Measurements from ENCODE around the gene NRXN2.
"Not testable (repeated sequence)": the region's sequence is repeated elsewhere in the genome, so short reads cannot be mapped to it uniquely, and the experiment has no call there.

Gene NRXN2

GRCh38 chr11:64582885-64583284 lies 140.1 kb downstream of the NRXN2 start:
- DNase-seq: no peak

DNA sequence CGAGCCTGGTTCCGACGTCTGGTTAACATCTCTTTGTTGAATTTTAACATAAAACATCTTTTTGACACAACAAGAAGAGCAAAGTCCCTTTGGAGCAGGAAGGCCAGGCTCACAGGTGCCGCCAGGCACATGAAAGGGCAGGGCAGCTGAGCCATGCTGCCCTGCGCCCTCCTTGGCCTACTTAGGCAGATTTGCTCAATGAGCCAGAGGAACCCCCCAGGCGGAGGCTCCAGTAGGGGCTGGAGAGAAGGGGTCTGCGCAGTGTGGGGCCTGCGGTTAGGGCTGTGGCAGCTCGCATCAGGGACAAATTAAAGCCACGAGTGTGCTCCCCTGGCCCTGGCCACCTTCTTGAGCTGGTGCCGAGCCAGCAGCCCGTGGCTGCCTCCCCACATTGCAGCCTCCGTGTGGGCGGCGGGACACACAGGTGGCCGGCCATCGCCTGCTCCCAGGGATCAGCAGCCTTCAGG lies 141.9 kb downstream of the NRXN2 start:
- DNase-seq: no peak

DNA sequence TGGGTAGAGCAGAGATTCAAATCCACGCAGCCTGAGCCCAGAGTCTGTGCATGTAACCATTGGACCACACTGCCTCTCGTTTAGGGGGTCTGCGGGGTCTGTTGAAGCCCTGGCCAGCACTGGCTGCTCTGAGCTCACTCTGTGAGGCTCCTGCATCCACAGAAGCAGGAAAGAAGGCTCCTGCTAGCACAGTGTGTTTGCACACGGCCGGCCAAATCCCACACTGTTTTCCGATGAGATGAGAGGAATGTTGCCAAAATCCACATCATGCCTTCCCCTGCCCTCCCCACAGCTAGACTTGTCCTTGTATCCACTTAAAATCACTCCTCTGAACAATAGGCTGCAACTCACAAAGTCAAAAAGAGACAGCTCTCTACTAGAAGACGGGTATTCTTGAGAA lies 142.6 kb downstream of the NRXN2 start:
- DNase-seq: no peak

DNA sequence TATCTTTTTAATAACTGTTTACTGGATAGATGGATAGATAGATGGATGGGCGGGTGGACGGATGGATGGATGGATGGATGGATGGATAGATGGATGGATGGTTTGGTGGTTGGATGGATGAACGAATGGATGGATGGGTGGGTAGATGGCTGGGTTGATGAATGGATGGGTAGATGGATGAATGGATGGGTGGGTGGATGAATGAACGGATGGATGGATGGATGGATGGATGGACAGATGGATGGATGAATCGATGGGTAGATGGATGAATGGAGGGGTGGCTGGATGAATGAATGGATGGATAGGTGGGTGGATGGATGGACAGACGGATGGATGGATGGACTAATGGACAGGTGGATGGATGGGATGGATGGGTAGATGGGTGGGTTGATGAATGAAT lies 145.8 kb downstream of the NRXN2 start:
- DNase-seq: no peak

GRCh38 chr11:64572143-64572542 lies 150.9 kb downstream of the NRXN2 start:
- DNase-seq: no peak

- no peak for DNase-seq
These were observed 151.4 kb downstream of the NRXN2 start for GRCh38 chr11:64571410-64572091.

- DNase-seq: no peak
These were observed 152.0 kb downstream of the NRXN2 start for GRCh38 chr11:64571050-64571409.

DNA sequence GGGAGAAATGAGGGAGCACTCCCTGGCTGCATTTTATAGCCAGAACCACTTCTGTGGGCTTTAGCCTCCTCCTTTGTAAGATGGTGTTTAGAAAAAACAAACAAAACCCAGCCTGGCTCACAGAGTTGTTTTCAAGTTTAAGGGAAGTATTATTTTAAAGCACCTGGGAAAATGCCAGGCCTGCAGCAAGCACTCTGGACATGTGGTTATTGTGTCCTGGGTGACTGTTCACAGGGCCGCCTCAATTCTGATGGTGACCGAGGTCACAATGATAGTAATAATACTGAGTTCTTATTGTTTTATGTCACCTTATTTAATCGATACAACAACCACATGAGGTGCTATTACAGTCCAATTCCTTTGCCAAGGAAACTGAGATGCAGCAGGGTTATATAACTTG lies 152.7 kb downstream of the NRXN2 start:
- no peak for DNase-seq

GRCh38 chr11:64569300-64569970 lies 153.6 kb downstream of the NRXN2 start:
- DNase-seq: no peak

GRCh38 chr11:64568584-64569140 lies 154.3 kb downstream of the NRXN2 start:
- no peak for DNase-seq

GRCh38 chr11:64568041-64568571 lies 154.9 kb downstream of the NRXN2 start:
- DNase-seq: no peak

DNA sequence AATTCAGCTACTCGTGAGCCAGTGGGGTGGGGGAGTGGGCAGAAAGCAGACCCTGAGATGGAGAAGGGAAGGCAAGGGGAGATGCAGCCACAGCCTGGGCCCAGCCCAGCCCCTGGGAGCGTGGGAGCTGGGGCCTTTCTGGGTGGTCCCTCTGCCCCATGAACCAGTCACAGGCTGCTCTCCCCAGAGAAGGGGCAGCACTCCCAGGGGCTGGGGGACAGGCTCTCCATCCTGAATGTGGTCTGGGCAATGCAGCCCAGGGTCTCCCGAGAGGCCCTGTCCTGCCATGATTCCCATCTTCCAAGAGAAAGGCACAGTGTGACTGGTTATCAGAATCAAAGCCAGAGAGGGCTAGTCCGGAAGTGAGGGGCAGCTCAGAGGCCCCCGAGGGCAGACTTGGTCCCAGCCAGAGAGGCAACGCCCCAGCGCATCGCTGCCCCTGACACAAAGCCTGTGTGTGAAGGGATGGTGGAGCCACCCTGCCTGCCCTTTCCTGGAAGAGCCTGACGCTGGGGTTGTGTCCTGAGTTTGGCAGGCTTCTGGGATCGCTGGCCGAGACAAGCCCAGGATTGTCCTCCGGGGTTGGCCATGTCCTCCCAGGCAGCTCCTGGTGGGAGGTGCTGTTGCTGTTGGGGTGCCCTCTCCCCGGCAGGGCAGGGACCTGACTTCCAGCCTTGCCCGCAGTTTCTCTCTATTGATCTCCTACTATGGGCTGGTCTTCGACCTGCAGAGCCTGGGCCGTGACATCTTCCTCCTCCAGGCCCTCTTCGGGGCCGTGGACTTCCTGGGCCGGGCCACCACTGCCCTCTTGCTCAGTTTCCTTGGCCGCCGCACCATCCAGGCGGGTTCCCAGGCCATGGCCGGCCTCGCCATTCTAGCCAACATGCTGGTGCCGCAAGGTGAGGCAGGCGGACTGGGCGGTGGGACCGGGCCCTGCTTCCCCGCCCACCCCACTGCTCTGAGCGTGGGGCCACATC lies 155.8 kb downstream of the NRXN2 start:
- DNase-seq: no peak

DNA sequence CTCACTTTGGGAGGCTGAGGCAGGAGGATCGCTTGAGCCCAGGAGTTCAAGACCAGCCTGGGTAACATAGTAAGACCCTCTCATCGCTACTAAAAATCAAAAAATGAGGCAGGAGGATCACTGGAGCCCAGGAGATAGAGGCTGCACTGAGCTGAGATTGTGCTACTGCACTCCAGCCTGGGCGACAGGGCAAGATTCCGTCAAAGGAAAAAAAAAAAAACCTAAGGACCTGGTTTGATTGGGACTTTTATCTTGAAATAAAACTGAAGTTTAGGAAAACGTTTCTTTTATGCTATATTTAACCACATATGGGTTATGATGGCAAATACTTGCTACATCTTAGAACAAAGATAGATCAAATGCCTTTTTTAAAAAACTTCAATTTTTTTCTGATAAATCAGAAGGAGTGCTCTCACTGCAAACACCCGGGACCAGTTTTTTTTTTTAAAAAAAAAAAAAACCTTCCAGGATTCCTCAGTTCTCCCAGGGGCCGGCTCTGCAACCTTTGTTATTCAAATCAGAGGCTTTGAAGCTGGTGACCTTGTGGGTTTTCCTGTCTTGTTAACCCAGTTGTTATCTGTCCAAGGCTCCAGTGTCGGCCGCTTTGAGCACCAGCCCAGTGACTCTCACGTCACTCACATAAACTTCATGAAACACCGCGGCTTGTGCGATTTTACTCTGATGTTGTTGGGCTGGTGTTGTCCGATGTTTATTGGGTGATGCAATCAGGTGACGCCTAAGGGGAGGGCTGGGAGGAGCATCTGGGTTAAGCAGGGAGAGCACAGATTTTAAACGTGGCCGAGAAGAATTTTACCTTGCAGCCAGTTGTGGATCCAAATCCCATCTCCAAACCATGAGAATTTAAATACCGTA lies 156.7 kb downstream of the NRXN2 start:
- DNase-seq: peak; percentile 66

DNA sequence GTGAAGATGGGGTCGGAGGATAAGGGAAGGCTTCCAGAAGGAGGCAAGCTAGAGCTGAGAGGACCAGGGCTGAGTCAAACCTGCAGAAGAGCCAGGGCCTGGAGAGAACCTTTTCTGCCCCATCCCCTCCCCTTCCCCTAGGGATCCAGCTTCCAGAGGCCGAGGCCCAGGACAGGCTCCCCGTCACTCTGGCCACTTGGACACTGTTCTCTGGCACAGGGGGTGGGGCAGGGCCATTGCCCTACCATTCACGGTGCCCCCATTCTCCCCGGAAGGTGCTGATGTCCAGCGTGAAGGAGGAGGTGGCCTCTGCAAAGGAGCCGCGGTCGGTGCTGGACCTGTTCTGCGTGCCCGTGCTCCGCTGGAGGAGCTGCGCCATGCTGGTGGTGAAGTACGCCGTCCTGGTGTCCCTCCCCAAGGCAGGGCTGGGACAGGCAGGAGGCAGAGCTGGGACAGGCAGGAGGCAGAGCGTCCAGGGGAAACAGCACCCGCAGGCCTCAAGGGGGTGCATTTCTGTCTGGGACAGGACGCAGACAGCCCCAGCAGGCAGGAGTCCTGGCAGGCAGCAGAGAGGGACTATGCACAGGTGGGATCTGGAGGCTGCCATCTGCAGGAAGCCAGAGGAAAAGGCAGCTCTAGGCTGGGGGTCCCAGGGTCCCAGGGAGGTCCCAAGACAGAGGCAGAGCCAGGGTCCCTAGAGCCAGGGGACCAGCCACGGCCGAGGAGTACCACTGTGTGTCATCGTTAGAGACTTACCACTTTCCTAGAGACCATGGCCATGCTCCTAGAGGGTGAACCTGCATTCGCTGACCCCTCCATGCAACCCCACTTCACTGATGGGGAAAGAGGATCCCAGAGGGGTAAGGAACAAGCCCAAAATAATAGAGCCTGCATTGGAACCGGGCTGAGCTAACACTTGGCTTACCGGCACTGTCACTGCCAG lies 157.8 kb downstream of the NRXN2 start:
- DNase-seq: no peak

GRCh38 chr11:64564419-64564818 lies 158.6 kb downstream of the NRXN2 start:
- no peak for DNase-seq

DNA sequence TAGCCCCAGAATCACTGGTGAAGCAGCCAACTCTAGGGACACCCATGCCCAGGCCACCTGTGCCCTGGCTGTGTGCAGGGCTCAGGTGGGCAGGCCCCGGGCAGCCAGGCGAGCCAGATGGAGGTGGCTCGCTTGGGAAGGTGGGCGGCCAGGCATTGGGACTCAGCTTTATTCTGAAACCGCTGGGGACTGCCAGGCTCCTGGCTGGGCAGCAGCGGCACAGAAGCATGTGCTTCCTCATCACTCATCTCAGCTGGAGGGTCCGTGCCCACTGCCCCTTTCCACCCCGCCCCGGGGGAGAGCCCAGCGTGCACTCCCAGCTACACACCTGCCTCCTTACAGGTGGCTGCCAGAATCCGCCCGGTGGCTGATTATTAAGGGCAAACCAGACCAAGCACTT lies 159.0 kb downstream of the NRXN2 start:
- no peak for DNase-seq

DNA sequence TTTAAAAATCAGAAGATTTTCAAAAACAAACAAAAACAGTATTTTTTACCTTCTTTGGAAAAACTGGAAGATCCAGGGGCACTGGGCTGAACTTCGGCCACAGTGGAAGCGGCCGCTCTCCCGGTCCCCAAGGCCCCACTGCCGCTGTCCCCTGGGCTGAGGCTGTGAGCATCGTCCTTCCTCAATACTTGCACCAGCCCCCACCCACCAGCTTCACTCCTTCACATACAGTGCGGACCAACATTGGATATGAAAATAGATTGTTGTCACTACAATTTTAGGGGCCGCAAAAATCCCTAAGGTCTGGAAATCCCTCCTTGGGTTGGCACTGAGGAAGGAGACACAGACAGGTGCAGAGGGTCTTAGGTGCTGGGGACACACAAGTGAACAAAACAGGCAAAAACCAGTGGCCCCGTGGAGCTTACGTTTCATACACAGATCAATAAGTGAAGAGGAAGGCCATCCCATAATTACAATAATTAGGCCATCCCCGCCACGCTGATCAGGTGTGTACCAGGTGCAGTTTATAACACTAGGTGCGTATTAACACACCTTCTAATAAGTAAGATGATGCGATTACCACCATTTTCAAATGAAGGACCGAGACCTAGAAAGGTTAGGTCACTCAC lies 160.2 kb downstream of the NRXN2 start:
- DNase-seq: no peak

GRCh38 chr11:64561984-64562722 lies 160.8 kb downstream of the NRXN2 start:
- no peak for DNase-seq

DNA sequence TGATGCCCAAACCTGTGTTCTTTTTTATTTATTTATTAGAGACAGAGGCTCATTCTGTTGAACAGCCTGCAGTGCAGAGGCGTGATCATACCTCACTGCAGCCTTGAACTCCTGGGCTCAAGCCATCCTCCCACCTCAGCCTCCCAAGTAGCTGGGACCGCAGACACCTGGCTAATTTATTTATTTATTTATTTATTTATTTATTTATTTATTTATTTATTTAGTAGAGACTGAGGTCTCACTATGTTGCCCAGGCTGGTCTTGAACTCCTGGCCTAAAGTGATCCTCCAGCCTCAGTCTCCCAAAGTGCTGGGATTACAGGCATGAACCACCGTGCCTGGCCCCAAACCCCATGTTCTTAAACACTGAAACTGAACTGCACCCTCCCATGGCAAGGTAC lies 161.6 kb downstream of the NRXN2 start:
- not testable (repeated sequence) for DNase-seq

DNA sequence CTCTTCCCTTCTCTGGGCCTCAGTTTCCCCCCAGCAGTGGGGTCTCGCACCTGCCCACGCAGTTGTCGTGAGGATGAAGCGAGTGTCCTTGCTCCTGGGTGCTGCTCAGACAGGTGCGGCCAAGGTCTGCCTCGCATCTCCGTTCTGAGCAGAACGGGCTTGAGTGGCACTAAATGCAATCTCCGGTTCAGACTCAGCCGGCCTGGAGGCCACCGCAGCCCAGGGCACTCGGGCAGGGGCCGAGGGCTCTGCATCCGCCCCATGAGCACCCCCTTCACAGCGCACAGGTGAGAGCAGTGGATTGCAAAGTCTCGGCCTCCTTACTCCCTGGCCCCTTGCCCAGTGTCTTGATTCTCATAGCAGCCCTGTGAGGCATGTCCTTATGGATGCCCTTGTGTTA lies 162.1 kb downstream of the NRXN2 start:
- no peak for DNase-seq
